NCI-H2196 (cell line): ENCODE measurements around the gene LHPP.
A peak's percentile ranks its signal among the peaks of the same experiment; 100 is the strongest.

Experiments used
- DNase-seq: peaks from one replicate; lab custom pipeline; 2025; ENCODE audit not compliant: unreplicated experiment; lab: John Stamatoyannopoulos, UW

Gene LHPP

GRCh38 chr10:124470544-124471434 is 9.2 kb downstream of the LHPP start:
- DNase-seq = no peak

DNA sequence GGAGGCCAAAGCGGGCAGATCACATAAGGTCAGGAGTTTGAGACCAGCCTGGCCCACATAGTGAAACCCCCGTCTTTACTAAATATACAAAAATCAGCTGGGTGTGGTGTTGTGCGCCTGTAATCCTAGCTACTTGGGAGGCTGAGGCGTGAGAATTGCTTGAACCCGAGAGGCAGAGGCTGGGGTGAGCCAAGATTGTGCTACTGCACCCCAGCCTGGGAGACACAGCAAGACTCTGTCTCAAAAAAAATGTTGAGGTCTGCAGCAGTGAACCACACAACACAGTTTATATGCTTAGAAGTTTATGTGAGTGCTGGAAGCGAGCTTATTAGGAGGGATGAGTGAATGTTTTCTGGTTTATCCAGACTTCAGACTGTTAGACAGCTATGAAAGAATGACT is 10.4 kb downstream of the LHPP start:
- no peak for DNase-seq

- no peak for DNase-seq
Measured at GRCh38 chr10:124473070-124473469, 11.4 kb downstream of the LHPP start.

DNA sequence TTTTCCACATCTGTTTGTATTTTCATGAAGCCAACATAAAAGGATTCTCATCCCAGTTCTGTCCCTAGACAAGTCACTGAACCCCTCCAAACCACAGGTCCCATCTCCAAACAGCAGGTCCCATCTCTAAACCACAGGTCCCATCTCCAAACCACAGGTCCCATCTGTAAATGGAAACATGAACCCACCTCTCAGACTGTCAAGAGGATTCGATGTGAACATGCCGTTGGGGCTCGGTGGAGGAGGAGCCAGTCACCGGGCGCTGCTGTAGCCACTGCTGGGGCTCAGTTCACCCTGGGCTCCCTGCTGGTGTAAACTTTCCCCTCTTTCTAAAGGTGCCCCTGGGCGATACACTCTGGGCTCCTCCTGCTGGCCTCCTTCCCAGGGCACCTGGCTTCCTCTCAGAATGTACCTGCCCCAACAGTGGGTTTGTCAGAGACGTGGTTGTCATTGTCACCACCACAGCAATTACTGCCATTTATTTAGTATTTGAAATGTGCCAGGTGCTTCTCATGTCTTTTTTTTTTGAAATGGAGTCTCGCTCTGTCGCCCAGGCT is 13.0 kb downstream of the LHPP start:
- DNase-seq = no peak

DNA sequence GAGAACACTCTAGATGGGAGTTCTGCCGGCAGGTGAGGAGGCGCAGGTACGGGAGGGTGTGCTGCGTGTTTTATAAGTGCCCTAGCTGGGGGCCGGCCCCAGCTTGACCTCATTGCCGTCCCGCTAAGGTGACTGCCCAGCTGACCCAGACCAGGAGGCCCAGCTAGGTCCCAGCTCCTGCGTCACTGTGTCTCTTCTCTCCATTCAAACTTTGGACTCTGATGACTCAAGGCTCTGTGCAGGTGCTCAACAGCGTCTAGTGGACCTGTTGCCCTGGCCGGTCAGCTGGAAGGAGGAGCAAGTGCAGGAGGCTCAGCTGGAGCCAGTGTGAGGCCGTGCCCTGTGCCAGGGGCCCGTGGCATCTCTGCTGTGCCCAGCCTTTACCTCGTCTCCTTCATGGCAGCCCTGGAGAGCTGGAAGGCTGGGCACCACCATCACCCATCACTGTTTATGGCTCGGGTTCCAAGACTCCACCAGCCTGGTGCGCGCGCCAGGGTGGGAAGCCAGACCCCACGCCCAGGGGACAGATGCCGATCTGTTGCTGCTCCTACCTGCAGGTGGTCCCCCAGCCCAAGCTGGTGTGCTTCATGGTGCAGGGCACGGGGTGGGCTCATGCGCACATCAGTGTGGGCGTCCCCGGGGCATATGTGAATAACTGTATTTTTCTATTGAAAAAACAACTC is 14.6 kb downstream of the LHPP start:
- no peak for DNase-seq

- DNase-seq = no peak
Measured at GRCh38 chr10:124477614-124478363, 16.2 kb downstream of the LHPP start.

- DNase-seq = no peak
Measured at GRCh38 chr10:124478515-124478914, 16.9 kb downstream of the LHPP start.

DNA sequence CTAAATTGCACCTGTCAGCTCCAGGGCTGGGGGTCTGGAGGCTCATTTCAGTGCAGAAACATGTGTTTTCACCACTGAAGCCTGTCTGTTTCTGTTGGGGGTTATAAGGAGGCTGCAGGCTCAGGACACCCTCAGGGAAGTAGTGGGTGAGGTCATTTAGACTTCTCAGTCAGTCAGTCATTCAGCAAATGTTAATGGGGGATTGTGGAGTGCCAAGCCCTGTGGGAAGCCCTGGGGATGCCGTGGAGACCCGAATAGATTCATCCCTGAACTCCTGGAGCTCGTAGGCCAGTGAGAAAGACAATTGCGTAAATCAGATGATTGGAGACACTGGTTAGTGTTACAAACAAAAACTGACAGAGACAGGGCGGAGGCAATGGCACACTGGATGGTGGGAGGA is 19.2 kb downstream of the LHPP start:
- no peak for DNase-seq

- no peak for DNase-seq
Measured at GRCh38 chr10:124481717-124482116, 20.1 kb downstream of the LHPP start.

GRCh38 chr10:124482236-124482800 is 20.7 kb downstream of the LHPP start:
- DNase-seq = no peak

DNA sequence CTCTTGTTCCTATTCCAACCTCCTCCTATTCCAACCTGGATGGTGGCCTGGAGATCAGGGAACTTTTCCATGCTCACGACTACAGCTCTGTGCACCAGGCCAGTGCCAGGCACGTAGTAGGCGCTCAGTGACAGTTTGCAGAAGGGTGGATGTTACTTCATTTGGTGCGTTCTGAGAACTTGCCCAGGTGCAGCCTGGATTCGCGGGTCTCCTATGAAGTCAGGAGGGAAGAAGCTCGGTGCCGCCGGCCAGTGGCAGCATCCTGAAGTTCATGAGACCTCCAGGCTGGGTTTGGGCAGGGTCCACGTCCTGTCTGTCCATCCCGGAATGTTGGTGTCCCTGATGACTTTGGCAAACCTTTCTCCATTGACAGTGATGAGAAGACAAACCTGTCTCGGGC is 21.3 kb downstream of the LHPP start:
- DNase-seq = no peak

DNA sequence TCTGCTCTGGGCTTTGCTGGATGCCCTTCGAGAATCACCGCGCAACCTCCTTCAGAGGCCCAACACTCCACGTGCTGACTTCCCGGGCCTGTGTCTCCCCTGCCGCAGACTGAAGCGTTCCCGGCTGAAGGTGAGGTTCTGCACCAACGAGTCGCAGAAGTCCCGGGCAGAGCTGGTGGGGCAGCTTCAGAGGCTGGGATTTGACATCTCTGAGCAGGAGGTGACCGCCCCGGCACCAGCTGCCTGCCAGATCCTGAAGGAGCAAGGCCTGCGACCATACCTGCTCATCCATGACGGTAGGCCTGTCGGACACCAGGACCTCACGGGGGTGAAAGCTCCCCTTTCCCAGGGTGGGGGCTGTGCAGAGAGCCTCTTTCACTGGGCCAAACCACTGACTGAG is 22.4 kb downstream of the LHPP start:
- no peak for DNase-seq

- DNase-seq = no peak
Measured at GRCh38 chr10:124484661-124485060, 23.0 kb downstream of the LHPP start.

GRCh38 chr10:124486635-124487034 is 25.0 kb downstream of the LHPP start:
- DNase-seq = no peak

DNA sequence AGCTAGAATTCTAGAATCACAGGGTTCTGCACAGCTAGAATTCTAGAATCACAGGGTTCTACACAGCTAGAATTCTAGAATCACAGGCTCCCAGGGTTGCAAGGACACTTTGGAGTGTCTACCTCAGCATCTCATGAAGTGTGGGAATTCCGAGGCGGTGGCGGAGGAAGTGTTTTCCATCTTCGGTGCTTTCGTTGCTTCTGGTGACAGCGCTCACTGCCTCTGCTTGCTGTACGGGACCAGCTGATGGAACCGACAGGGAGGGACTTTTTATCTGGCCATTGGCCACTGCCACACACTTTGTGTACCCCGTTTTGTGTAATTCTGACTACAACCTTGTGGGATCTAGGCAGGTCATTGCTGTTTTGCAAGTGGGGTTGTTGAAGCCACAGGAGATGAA is 29.5 kb downstream of the LHPP start:
- DNase-seq = no peak

DNA sequence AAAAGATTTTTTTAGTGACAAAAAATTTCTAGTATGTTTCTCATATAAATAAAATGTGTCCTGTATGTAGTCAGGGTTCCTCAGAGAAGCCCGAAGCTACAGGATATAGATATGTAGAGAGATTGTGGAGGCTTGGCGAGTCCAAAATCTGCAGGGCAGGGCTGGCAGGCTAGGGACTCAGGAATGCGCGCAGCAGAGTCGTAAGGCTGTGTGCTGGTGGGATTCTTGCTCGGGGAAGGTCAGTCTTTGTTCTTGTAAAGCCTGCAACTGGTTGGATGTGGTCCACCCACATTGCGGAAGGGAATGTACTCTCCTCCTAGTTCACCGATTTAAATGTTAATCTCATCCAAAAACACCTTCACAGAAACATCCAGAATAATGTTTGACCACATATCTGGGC is 30.6 kb downstream of the LHPP start:
- DNase-seq = no peak

DNA sequence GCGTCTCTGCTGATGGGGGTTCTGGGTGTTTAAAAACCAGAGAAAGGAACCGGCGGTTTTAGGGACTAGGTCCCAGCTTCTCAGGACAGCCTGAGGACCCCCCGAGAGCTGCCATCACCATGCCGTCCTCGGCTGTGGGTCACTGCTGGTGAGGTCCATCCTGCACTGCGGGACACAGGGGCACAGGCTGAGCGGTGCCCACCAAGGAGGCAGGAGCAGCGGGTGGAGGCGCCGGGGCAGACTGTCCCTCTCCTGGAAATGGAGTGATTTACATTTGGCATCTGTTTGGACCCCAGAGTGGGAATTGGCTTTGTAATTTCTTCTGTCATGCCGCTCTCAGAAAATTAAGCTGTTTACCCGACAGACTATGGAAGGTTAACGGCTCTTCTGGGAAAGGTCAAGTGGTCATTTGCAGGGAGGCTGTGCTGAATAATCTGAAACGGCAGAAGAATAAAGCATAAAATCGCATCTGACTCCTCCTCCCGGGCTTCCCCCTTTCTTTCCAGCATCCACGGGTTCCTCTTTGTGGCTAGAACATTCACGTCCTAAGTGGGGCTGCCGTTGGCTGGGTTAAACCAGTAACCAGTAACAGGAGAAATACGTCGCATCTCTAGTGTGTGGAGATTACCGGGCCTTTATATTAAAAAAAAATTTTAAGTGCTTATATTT is 31.7 kb downstream of the LHPP start:
- DNase-seq = peak; percentile 9

DNA sequence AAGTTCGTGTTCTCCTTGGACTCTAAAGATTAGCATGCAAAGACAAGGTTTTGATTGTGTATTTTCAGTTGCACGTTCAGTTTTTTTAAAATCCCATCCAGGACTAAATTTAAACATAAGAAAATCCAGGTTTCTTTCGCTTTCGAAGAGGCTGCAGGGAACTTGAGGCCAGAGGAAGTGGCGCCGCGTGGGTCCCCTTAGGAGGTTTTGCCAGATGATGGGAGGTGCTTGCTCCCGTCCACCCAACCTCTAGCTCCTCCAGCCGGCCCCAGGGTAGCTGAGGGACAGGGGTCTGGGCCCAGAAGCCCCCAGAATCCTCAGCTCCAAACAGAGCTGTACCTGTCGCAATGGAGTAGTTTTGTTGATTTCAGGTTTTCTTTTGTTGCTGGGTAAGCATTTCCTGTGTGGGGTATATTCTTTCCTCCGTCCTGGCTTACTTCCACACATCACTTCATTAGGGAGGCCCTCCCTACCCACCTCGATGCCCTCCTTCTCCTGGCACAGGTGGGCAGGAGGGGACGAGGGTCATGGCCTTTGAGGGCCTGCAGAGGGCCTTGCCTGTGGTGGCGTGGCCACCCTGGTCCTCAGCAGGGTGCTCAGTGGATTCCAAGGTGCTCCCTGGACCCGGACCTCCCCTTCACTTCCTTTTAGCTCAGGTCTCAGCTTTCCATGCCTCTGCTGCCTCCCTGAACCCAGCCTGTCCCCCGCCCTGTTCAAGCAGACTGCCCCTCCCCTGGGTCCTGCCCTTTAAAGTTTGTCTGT is 32.6 kb downstream of the LHPP start:
- no peak for DNase-seq

GRCh38 chr10:124495162-124495561 is 33.5 kb downstream of the LHPP start:
- no peak for DNase-seq

GRCh38 chr10:124495725-124496124 is 34.1 kb downstream of the LHPP start:
- DNase-seq = no peak
